ENCODE results near the gene ACTL6B.

- TF ChIP-seq, protein P1, sequence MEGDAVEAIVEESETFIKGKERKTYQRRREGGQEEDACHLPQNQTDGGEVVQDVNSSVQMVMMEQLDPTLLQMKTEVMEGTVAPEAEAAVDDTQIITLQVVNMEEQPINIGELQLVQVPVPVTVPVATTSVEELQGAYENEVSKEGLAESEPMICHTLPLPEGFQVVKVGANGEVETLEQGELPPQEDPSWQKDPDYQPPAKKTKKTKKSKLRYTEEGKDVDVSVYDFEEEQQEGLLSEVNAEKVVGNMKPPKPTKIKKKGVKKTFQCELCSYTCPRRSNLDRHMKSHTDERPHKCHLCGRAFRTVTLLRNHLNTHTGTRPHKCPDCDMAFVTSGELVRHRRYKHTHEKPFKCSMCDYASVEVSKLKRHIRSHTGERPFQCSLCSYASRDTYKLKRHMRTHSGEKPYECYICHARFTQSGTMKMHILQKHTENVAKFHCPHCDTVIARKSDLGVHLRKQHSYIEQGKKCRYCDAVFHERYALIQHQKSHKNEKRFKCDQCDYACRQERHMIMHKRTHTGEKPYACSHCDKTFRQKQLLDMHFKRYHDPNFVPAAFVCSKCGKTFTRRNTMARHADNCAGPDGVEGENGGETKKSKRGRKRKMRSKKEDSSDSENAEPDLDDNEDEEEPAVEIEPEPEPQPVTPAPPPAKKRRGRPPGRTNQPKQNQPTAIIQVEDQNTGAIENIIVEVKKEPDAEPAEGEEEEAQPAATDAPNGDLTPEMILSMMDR (IDR thresholded peaks at IDR 0.05; ENCODE audit: low read depth, low read length) = no peak
- TF ChIP-seq, protein P2, sequence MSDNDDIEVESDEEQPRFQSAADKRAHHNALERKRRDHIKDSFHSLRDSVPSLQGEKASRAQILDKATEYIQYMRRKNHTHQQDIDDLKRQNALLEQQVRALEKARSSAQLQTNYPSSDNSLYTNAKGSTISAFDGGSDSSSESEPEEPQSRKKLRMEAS (IDR thresholded peaks at IDR 0.05; ENCODE audit: low read depth, low read length) = no peak
Observed at GRCh38 chr7:100614308-100614861, 41.9 kb downstream of the ACTL6B start.
